ENCODE data around the gene PRKAR1B. TPM values are rescaled to one million over a fixed set of nuclear protein-coding genes. Genes with fewer than 3 reads are reported as not detected.

The PRKAR1B gene
- total RNA-seq, 2 experiments from 2014 or later, result 22.5 to 41.6 TPM

- H3K4me2 ChIP-seq (ENCODE audit: low read length), result no peak overlapping the region
- BruUV-seq (replicated peaks), result no TSS peak
- no peak for DNase-seq (ENCODE audit: low spot score)
- H3K4me3 ChIP-seq (ENCODE audit: low read depth, low read length, poor library complexity, severe bottlenecking), result no peak overlapping the region
- no peak overlapping the region for H2AFZ ChIP-seq (ENCODE audit: low read length)
- H3K9me2 ChIP-seq (ENCODE audit: insufficient read depth, low read length), result no peaks in the 10 kb centered on the region
- CTCF ChIA-PET (ENCODE audit: unreplicated experiment), result no interaction called here
- peaks cover 31% of the 10 kb centered on the region for H3K36me3 ChIP-seq (ENCODE audit: insufficient read depth, low read length)
- intact Hi-C loops (cut with micrococcal nuclease; ENCODE audit: unreplicated experiment), result no loop called here
- TF ChIP-seq CTCF (conservative IDR thresholded peaks at IDR 0.05; ENCODE audit: low read length), result no peak
- no peak for TF ChIP-seq EZH2phosphoT487 (IDR thresholded peaks at IDR 0.05; ENCODE audit: borderline replicate concordance, low read depth, low read length)
- H3K4me1 ChIP-seq (ENCODE audit: insufficient read depth, low read length, poor library complexity, severe bottlenecking), result no peaks in the 10 kb centered on the region
- H4K20me1 ChIP-seq (ENCODE audit: insufficient read depth, low read length), result no peaks in the 10 kb centered on the region
- H3K79me2 ChIP-seq (ENCODE audit: insufficient read depth, low read depth, low read length), result no peaks in the 10 kb centered on the region
- POLR2A ChIA-PET, result no interaction called here
- H3K9me3 ChIP-seq (ENCODE audit: low read length), result no peaks in the 10 kb centered on the region
- H3K27ac ChIP-seq (ENCODE audit: low read depth, low read length, poor library complexity, severe bottlenecking), result no peak overlapping the region
Measured at GRCh38 chr7:593324-594115, 133.6 kb downstream of the PRKAR1B start.

GRCh38 chr7:591856-592628 lies 135.0 kb downstream of the PRKAR1B start:
- no TSS peak for BruUV-seq (replicated peaks)
- TF ChIP-seq EZH2phosphoT487 (IDR thresholded peaks at IDR 0.05; ENCODE audit: borderline replicate concordance, low read depth, low read length) (no peak), CTCF (conservative IDR thresholded peaks at IDR 0.05; ENCODE audit: low read length) (no peak)
- Histone ChIP-seq H4K20me1 (ENCODE audit: insufficient read depth, low read length) (no peaks in the 10 kb centered on the region), H3K4me1 (ENCODE audit: insufficient read depth, low read length, poor library complexity, severe bottlenecking) (no peaks in the 10 kb centered on the region), H3K4me3 (ENCODE audit: low read depth, low read length, poor library complexity, severe bottlenecking) (no peak overlapping the region), H3K27ac (ENCODE audit: low read depth, low read length, poor library complexity, severe bottlenecking) (no peak overlapping the region), H2AFZ (ENCODE audit: low read length) (no peak overlapping the region), H3K36me3 (ENCODE audit: insufficient read depth, low read length) (peaks cover 45% of the 10 kb centered on the region), H3K9me2 (ENCODE audit: insufficient read depth, low read length) (no peaks in the 10 kb centered on the region), H3K4me2 (ENCODE audit: low read length) (no peak overlapping the region), H3K9me3 (ENCODE audit: low read length) (no peaks in the 10 kb centered on the region), H3K79me2 (ENCODE audit: insufficient read depth, low read depth, low read length) (no peaks in the 10 kb centered on the region)
- CTCF ChIA-PET (ENCODE audit: unreplicated experiment), result interaction anchor here (0.5 kb wide), 1 partner anchor 78 kb away, joined by 6 read pairs; no protein-coding TSS in a partner anchor
- DNase-seq (ENCODE audit: low spot score), result no peak
- intact Hi-C loops (cut with micrococcal nuclease; ENCODE audit: unreplicated experiment), result no loop called here
- POLR2A ChIA-PET, result no interaction called here
